Measurements from ENCODE around the gene TGFBR1.

- TF ChIP-seq CTCF (IDR thresholded peaks at IDR 0.05) (no peak), EP300 (IDR thresholded peaks at IDR 0.05; ENCODE audit: borderline replicate concordance in 1 of 2, low read depth in 1 of 2, low read length in 1 of 2) (no peak), YY1 (IDR thresholded peaks at IDR 0.05; ENCODE audit: low read depth) (no peak), USF1 (IDR thresholded peaks at IDR 0.05; ENCODE audit: borderline replicate concordance, low read depth) (no peak), POLR2AphosphoS5 (IDR thresholded peaks at IDR 0.05; ENCODE audit: low read depth, low read length) (no peak), ELF1 (IDR thresholded peaks at IDR 0.05) (no peak), FOXJ3 (CRISPR knock-in tag; IDR thresholded peaks at IDR 0.05) (no peak), EZH2phosphoT487 (IDR thresholded peaks at IDR 0.05; ENCODE audit: borderline replicate concordance, low read depth) (no peak), TAF1 (IDR thresholded peaks at IDR 0.05; ENCODE audit: borderline replicate concordance, low read depth, low read length) (no peak), MAX (IDR thresholded peaks at IDR 0.05; ENCODE audit: low read depth) (no peak), SIN3A (IDR thresholded peaks at IDR 0.05; ENCODE audit: borderline replicate concordance, low read depth, low read length) (no peak), RCOR1 (IDR thresholded peaks at IDR 0.05; ENCODE audit: low read length) (no peak), RFX5 (IDR thresholded peaks at IDR 0.05; ENCODE audit: low read length) (no peak)
These were observed 72.9 kb downstream of the TGFBR1 start for GRCh38 chr9:99177576-99178366.
